COR-L47 (cell line): ENCODE data around the gene DNAAF1.
"Not testable (repeated sequence)": the region's sequence is repeated elsewhere in the genome, so short reads cannot be mapped to it uniquely, and the experiment has no call there.

Experiments used
- DNase-seq: peaks from one replicate; lab custom pipeline; 2025; lab: John Stamatoyannopoulos, UW

The DNAAF1 gene

DNA sequence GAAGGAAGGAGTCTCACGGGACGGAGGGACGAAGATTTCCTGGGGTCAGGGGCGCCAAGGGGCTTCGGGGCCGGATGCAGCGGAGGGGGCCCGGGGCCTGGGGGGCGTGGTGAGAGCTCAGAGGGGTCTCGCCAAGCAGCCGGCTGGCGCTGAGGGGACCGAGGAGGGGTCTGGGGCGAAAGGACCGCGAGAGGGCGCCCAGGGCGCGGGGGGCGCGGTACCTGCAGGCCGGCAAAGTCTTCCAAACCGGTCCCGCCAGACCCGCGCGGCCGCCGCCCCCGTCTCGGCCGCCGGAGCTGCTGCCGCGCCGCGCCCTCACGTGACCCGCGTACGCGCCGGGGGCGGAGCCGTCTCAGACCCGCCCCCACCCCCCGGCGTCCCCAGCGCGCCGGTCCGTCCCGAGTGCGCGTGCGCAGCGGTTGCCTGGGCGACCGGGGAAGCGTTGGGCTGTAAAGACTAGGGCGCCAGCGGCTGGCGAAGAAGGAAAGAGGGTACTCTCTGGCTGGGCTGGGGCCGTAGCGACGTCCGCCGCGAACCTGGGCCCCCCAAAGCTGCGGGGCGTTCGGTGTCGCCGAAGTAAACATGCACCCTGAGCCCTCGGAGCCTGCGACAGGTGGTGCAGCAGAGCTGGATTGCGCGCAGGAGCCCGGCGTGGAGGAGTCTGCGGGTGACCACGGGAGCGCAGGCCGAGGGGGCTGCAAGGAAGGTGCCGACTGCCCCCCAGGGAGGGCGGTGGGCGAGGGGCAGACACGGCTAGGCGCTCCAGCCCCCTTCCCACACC, at the start of gene DNAAF1, which contains the start of gene HSDL1:
DNAAF1 (plus strand) TSS at position 450 of the 781 bp plus-strand sequence; CDS start at position 583, 133 bp downstream.
HSDL1 (minus strand) TSS at position 319 of the 781 bp plus-strand sequence. CDS start 13,856 bp downstream, outside the sequence.
- peak; percentile 85 for DNase-seq

DNA sequence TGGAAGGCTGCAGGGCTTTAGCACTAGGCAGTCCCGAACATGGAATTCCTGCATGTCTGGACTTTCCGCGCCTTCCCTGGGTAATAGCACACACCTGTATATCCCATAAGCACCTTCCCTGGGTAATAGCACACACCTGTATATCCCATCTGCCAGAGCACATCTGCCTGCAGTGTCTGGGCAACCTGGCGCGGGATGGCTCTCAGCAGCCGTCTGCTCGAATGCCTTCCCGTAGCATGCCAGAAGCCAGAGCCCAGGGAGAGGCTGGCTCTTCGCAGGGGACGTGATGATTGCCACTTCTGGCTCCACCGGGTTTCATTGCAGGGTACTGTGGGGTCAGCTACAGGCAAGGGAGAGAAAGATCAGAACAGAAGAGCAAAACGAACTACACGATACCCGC, 49.6 kb upstream of the DNAAF1 start:
- DNase-seq: no peak

DNA sequence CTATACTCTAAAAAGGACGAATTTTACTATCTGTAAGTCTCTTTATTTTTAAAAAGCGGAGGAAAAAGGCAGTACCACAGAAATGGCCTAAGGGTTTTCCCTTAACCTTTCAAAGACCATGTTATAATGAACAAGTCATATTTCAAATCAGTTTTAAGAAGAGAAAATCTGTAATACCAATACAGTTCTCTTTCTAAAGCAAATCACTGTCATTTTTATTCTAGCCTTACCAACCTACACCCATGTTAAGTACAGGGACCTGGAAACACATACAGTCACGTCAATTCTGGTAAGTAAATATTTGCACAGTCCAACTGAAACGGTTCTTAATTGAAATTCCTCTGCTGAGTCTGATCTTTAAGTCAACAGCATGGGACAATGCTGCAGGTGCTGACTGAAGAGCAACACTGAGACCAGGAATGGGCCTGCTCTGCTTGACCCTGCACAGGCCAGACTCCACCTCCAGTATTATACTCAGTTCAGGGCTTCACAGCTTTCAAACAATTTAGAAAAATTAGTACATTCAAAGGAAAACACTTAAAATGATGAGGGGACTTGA, 48.6 kb upstream of the DNAAF1 start:
- peak; percentile 37 for DNase-seq

GRCh38 chr16:84098939-84099338, 46.2 kb upstream of the DNAAF1 start:
- DNase-seq: no peak

DNA sequence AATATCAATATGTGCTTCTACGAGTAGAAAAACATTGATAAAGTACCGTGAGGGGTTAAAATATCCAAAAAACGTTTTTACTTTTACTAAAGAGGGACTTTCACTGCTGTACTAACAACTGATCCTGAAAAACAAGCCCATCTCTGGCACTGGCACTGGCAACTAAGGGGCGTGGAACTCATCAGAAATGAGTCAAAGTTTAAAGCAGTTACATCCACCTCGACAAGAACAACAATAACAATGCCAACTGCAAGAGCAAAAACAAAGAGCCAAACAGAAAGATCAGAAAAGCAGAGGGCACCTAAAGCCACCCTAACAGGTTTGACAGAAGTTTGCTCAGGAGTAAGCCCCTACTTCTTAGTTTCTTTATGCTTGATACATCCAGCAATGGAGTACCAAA, 41.4 kb upstream of the DNAAF1 start:
- DNase-seq: no peak

DNA sequence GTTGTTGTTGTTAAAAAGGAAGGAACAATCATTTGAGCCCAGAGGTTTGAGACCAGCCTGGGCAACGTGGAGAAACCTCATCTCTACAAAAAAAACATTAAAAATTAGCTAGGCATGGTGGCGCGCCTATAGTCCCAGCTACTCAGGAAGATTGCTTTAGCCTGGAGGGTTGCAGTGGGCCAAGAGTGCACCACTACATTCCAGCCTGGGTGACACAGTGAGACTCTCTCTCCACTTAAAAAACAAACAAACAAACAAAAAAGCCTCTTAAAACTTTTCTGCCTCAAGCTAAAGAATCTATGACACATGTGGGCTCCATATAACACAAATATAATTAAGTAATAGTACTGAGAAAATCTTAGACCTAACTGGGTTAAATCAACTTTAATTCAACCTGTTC, 40.9 kb upstream of the DNAAF1 start:
- no peak for DNase-seq

DNA sequence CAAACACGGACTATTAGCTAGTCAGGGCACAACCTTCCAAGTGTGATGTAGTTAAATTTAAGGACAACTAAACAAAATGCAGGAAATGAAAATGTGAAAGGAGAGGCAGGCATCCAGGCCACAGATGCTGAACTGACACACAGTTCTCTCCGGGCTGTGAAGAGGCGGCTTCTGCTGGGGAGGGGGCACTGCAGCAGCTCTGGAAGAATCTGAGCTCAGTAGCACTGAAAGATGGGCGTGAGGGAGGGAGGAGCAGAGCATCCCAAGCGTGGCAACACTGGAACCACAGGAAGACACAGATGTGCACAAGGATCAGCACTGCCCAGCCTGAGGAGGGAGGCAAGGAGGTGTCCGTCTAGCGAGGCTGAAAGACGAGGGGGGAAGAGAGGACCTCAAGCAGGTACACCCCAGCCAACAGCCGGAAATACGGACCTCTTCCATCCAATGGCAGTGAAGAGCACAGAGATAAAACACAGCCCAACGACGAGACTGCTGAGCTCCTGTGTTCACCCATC, 39.8 kb upstream of the DNAAF1 start:
- no peak for DNase-seq

- no peak for DNase-seq
Observed at GRCh38 chr16:84105948-84106740, 39.0 kb upstream of the DNAAF1 start.

- no peak for DNase-seq
Observed at GRCh38 chr16:84107921-84108320, 37.2 kb upstream of the DNAAF1 start.

GRCh38 chr16:84109598-84110335, 35.3 kb upstream of the DNAAF1 start:
- DNase-seq: no peak

- no peak for DNase-seq
Observed at GRCh38 chr16:84110527-84110926, 34.6 kb upstream of the DNAAF1 start.

DNA sequence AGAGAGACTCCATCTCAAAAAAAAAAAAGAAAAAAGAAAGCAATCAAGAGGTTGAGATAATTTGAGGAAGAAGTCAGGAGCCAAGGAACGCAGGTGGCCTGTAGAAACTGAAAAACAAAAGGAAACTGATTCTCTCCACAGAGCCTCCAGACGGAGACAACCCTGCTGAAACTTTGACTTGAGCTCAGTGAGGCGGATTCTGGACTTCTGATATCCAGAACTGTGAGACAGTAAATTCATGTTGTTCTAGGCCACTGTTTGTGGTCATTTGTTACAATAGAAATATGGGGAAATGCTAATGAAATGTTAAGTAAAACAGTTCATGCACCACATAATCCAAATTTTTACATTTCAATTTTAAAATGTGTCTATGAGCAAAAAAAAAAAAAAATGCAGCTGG, 33.6 kb upstream of the DNAAF1 start:
- no peak for DNase-seq

- DNase-seq: not testable (repeated sequence)
Observed at GRCh38 chr16:84111949-84112348, 33.2 kb upstream of the DNAAF1 start.

DNA sequence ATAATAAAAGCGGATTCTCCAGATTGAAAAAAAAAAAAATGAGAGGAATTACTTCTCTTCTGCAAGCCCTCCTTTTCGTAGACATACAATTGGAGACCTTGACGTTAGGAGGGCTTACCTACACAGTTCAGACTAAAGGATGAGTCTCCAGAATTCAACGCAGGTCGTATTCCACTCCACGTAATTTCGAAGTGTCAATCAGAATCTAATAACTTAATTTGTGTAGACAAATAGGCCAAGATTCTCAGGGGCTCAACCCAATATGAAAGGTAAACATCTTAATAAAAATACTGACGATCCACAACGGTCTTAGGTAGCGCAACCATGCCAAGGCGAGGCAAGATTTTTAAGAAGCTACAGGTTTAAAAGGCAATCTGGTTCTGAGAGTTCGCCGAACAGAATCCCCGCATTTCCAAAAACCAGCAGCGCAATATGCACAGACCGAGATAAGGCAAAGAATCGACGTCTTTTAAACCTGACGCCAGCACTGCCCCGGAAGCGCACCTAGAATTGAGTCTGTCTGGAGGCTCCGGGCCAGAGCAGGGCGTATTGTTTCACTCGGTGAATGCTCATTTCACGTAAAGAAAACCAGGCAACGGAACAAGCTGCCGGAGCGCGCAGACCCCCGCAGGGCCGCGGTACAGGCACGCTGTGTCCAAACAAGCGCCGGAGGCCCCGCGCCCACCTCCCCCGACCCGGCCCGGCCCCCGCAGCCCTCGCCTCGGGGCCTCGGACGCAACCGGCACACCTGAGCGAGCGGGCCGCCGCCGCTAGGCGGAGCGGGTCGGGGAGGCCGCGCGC, 29.0 kb upstream of the DNAAF1 start:
- DNase-seq: no peak

- DNase-seq: peak; percentile 98
Observed at GRCh38 chr16:84116720-84117493, 28.2 kb upstream of the DNAAF1 start, which contains the start of gene MBTPS1. MBTPS1 (minus strand) TSS chr16:84116942; CDS start chr16:84101783, 15,159 bp downstream.

DNA sequence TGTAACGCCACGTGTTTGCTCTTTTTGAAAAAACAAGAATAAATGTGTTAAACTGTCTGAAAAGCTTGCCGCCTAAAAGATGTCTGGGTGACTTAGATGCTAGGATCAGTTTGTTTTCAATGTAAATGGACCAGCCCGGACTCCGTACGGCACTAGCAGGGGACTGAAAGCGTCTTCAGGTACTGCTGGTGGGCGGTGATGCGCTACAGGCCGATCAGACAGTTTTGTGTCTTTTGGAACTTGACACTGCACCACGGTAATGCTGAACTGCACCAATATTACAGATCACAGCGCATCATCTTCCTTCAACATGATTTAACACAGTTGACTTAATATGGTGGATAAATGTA, 27.6 kb upstream of the DNAAF1 start:
- DNase-seq: peak; percentile 36

GRCh38 chr16:84118315-84118714, 26.8 kb upstream of the DNAAF1 start:
- not testable (repeated sequence) for DNase-seq

DNA sequence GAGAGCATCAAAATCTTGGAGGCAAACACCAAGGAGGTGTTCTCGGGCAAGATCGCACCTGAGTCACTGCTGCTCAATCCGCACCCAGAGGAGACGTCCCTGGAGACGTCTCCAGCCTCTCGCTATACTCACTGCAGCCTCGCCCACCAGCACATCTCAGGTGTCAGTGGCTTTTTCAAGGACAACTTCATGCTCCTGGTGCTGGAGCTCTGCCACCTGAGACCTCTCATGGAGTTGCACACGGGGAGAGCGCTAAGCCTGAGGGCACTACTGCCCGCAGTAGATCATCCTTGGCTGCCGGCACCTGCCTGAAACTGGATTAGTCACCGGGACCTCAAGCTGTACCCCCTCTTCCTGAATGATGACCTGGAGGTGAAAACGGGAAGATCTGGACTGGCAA, 25.7 kb upstream of the DNAAF1 start:
- no peak for DNase-seq

- no peak for DNase-seq
Observed at GRCh38 chr16:84120023-84120422, 25.1 kb upstream of the DNAAF1 start.

DNA sequence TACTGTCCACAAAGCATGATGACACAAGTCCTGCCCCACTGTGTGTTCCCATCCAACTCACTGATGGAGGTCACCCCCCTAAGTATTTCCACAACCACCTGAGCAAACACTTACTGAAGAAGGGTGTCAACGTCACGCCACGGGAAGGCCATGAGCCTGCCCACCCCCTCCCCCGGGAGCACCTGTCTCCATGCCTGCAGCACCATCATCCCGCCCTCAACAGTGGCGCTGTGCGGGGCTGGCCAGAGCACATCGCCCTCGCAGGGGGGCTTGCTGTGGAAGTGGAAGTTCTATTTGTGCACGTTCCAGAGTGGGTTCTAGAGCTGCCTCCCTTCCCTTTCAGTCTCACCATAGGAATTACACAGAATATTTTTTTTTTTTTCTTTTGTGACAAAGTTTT, 24.1 kb upstream of the DNAAF1 start:
- DNase-seq: no peak
